Articular chondrocyte of knee joint (primary cell): ENCODE measurements around the gene OR5D16. TPM values are rescaled to one million over a fixed set of nuclear protein-coding genes. Genes with fewer than 3 reads are reported as not detected.

Source experiments
- small RNA-seq: library from RNA; depleted of rRNA; stranded (forward); fragments of <200 nt; gene quantifications from one replicate; pipeline ENCODE3, GENCODE V24; 2012
- total RNA-seq: library from RNA; depleted of rRNA; stranded (reverse); fragments of >200 nt; gene quantifications from 2 replicates; pipeline ENCODE4 v1.2.3, GENCODE V29; 2012

OR5D16 gene
- total RNA-seq: not detected in 2 replicates

GRCh38 chr11:55838452-55838851 lies at the start of gene OR5D16:
OR5D16 (plus strand) TSS chr11:55838752; CDS start chr11:55838752, 0 bp downstream.

DNA sequence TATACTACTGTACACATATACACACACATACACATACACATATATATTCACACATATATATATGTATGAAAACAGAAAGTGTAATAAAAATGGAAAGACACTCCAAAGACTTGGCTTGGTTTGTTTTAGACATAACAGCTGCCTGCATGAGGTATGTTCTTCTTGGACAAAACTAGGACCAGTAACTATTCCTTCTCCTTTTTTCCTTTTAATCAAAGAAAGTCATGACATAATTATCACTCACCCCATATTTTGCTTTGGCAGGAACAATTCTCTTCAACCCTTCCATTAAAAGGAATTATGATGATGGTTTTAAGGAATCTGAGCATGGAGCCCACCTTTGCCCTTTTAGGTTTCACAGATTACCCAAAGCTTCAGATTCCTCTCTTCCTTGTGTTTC lies 43.3 kb upstream of the OR5D16 start, which contains the start of gene OR5D14:
OR5D14 (plus strand) TSS at position 301 of the 400 bp plus-strand sequence; CDS start at position 301, 0 bp downstream.

DNA sequence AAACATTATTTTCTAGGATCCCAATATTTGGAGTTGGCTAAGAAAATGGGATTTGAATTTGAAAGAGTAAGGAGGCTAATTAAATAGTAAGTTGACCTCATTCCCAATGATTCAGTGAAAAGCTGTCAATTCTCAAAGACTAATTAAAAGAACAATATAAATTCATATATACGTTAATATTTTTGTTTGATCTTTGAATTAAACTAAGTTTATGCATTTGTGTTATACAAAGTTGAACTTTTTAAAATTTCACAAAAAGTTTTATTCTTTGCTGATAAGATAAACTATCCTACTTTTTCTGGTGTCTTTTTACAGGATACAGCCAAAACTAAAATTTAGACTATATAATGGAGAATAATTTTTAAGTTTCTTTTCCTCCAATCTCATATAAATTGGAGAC lies 27.5 kb upstream of the OR5D16 start, which contains the start of gene OR5L1:
OR5L1 (plus strand) TSS at position 301 of the 400 bp plus-strand sequence. CDS start 100 bp downstream, outside the sequence.

DNA sequence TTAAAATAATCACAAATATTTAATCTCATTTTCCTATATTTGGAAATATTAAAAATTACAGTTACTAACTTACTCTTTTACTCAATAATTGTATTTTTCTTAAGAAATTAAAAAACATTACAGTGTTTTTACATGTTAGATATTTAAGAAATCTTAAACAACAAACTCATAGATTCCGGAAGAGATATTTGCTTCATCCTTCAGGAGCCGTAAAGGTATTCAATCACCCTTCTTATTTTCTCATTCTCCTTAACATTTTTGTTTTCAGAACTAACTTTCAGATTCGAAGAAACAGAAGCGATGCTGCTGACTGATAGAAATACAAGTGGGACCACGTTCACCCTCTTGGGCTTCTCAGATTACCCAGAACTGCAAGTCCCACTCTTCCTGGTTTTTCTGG lies 19.2 kb upstream of the OR5D16 start, which contains the start of gene OR5D18:
OR5D18 (plus strand) TSS at position 301 of the 400 bp plus-strand sequence; CDS start at position 301, 0 bp downstream.

DNA sequence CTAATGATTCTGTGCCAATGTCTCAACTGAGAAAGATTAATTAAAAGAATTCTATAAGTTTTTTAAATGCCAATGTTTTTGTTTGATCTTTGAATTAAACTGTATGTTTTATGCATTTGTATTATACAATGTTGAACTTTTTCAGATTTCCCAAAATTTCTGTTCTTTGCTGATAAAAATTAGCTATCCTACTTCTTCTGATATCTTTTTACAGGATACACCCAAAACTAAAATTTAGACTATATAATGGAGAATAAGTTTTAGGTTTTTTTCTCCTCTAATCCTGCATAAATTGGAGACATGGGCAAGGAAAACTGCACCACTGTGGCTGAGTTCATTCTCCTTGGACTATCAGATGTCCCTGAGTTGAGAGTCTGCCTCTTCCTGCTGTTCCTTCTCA lies 11.6 kb upstream of the OR5D16 start, which contains the start of gene OR5L2:
OR5L2 (plus strand) TSS at position 301 of the 400 bp plus-strand sequence; CDS start at position 301, 0 bp downstream.

GRCh38 chr11:55882997-55883396 lies 44.4 kb downstream of the OR5D16 start, which contains the start of gene TRIM51:
TRIM51 (plus strand) TSS chr11:55883297; CDS start chr11:55885429, 2,132 bp downstream.

Small RNAs within 50 kb of the gene (small RNA-seq; reads per million reads assigned to genes)
- gene AC036111.3: not detected

Other genes starting within 250 kb of the OR5D16 start
- gene OR4C11, start 231.1 kb upstream of the OR5D16 start, total RNA-seq: not detected in 2 replicates
- gene OR4P4, start 203.6 kb upstream of the OR5D16 start, total RNA-seq: not detected in 2 replicates
- gene OR4S2, start 190.4 kb upstream of the OR5D16 start, total RNA-seq: not detected in 2 replicates
- gene OR4C6, start 176.6 kb upstream of the OR5D16 start, total RNA-seq: not detected in 2 replicates
- not detected in 2 replicates for gene OR5D13, start 65.3 kb upstream of the OR5D16 start, total RNA-seq
- not detected in 2 replicates for gene OR5D14, start 43.2 kb upstream of the OR5D16 start, total RNA-seq
- not detected in 2 replicates for gene OR5L1, start 27.4 kb upstream of the OR5D16 start, total RNA-seq
- gene OR5D18, start 19.1 kb upstream of the OR5D16 start, total RNA-seq: not detected in 2 replicates
- not detected in 2 replicates for gene OR5L2, start 11.5 kb upstream of the OR5D16 start, total RNA-seq
- gene TRIM51, start 44.5 kb downstream of the OR5D16 start, total RNA-seq: not detected in 2 replicates
- gene OR5W2, start 75.8 kb downstream of the OR5D16 start, total RNA-seq: not detected in 2 replicates
- not detected in 2 replicates for gene OR5I1, start 97.6 kb downstream of the OR5D16 start, total RNA-seq
- not detected in 2 replicates for gene OR10AG1, start 131.2 kb downstream of the OR5D16 start, total RNA-seq
- gene OR5F1, start 155.9 kb downstream of the OR5D16 start, total RNA-seq: not detected in 2 replicates
- not detected in 2 replicates for gene OR5AS1, start 188.9 kb downstream of the OR5D16 start, total RNA-seq